Measurements from ENCODE around the gene FAM53B. TPM values are rescaled to one million over a fixed set of nuclear protein-coding genes. Genes with fewer than 3 reads are reported as not detected.

The FAM53B gene
- total RNA-seq, 1 experiment from 2014 or later: 11.2 TPM

GRCh38 chr10:124745252-124745651 is 1.1 kb upstream of the FAM53B start:
- H3K4me1 Mint-ChIP-seq (ENCODE audit: low read depth, unreplicated experiment): peaks cover 16% of the 10 kb centered on the region
- DNase-seq: no peak
- intact Hi-C loops (cut with micrococcal nuclease; ENCODE audit: unreplicated experiment): loop anchor here (10.0 kb wide), 1 partner anchor 130 kb away; no protein-coding TSS in a partner anchor
- no peak for TF ChIP-seq CTCF (IDR thresholded peaks at IDR 0.05; ENCODE audit: unreplicated experiment)
- no peaks in the 10 kb centered on the region for H3K9me3 Mint-ChIP-seq (ENCODE audit: low read depth, unreplicated experiment)
- H3K36me3 Mint-ChIP-seq (ENCODE audit: insufficient read depth, unreplicated experiment): peaks cover 15% of the 10 kb centered on the region
- BruUV-seq (replicated peaks): no TSS peak
- no peak overlapping the region for H3K27ac Mint-ChIP-seq (ENCODE audit: unreplicated experiment)
- no peak overlapping the region for H3K4me3 Mint-ChIP-seq (ENCODE audit: low read depth, unreplicated experiment)
- H3K27me3 Mint-ChIP-seq (ENCODE audit: unreplicated experiment): no peaks in the 10 kb centered on the region
- CTCF ChIA-PET: interaction anchor here (0.5 to 1.4 kb wide), 4 partner anchors 204 to 216 kb away, joined by 4 to 9 read pairs (median 6); no protein-coding TSS in a partner anchor

- TF ChIP-seq CTCF (IDR thresholded peaks at IDR 0.05; ENCODE audit: unreplicated experiment): no peak
- BruUV-seq (replicated peaks): no TSS peak
- CTCF ChIA-PET: interaction anchor here (1.0 kb wide), 1 partner anchor 25 kb away, joined by 4 read pairs; no protein-coding TSS in a partner anchor
- intact Hi-C loops (cut with micrococcal nuclease; ENCODE audit: unreplicated experiment): loop anchor here (5.0 to 10.0 kb wide), 2 partner anchors 36 to 129 kb away; no protein-coding TSS in a partner anchor
- H3K4me3 Mint-ChIP-seq (ENCODE audit: low read depth, unreplicated experiment): peak overlapping the region; percentile 96
- peak overlapping the region; percentile 89 for H3K27ac Mint-ChIP-seq (ENCODE audit: unreplicated experiment)
- H3K36me3 Mint-ChIP-seq (ENCODE audit: insufficient read depth, unreplicated experiment): peaks cover 15% of the 10 kb centered on the region
- H3K9me3 Mint-ChIP-seq (ENCODE audit: low read depth, unreplicated experiment): no peaks in the 10 kb centered on the region
- peak; percentile 12 for DNase-seq
- H3K27me3 Mint-ChIP-seq (ENCODE audit: unreplicated experiment): no peaks in the 10 kb centered on the region
- H3K4me1 Mint-ChIP-seq (ENCODE audit: low read depth, unreplicated experiment): peaks cover 21% of the 10 kb centered on the region
Measured at GRCh38 chr10:124743191-124744101, 732 bp downstream of the FAM53B start.

- intact Hi-C loops (cut with micrococcal nuclease; ENCODE audit: unreplicated experiment): loop anchor here (5.0 to 10.0 kb wide), 2 partner anchors 35 to 128 kb away; no protein-coding TSS in a partner anchor
- TF ChIP-seq CTCF (IDR thresholded peaks at IDR 0.05; ENCODE audit: unreplicated experiment): no peak
- H3K36me3 Mint-ChIP-seq (ENCODE audit: insufficient read depth, unreplicated experiment): peaks cover 15% of the 10 kb centered on the region
- H3K27me3 Mint-ChIP-seq (ENCODE audit: unreplicated experiment): no peaks in the 10 kb centered on the region
- peak overlapping the region; percentile 96 for H3K4me3 Mint-ChIP-seq (ENCODE audit: low read depth, unreplicated experiment)
- DNase-seq: peak; percentile 9
- no peaks in the 10 kb centered on the region for H3K9me3 Mint-ChIP-seq (ENCODE audit: low read depth, unreplicated experiment)
- peak overlapping the region; percentile 63 for H3K27ac Mint-ChIP-seq (ENCODE audit: unreplicated experiment)
- TSS peak; percentile 13 for BruUV-seq (replicated peaks)
- H3K4me1 Mint-ChIP-seq (ENCODE audit: low read depth, unreplicated experiment): peaks cover 21% of the 10 kb centered on the region
- CTCF ChIA-PET: interaction anchor here (1.0 to 1.3 kb wide), 2 partner anchors 24 to 35 kb away, joined by 4 read pairs; no protein-coding TSS in a partner anchor
Measured at GRCh38 chr10:124742413-124743190, 1.6 kb downstream of the FAM53B start.

DNA sequence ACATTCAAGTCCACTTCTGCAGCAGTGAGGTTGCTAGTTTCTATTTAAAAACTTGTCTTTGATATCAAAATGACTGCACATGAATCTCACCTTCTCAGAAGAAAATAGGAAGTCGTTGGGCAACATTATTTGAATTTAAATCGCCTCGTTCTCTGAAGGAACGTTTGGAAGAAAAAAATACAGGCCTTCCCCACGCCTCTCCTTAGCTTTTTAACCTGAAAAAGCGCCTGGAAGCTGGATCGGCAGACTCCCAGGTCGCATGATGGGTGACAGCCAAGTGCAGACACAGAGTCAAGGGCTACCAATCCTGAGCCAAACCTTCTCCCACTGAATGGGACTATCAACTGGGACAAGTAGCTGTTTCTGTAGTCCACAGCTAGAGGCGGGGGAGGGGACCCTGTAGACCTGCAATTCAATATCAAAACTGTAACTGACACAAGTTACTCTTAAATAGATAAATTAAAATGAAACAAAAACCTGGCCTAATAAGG is 2.2 kb downstream of the FAM53B start:
- no peak overlapping the region for H3K4me3 Mint-ChIP-seq (ENCODE audit: low read depth, unreplicated experiment)
- CTCF ChIA-PET: interaction anchor here (0.6 to 1.9 kb wide), 13 partner anchors 23 to 315 kb away, joined by 3 to 15 read pairs (median 4); partner anchors contain the start of gene EEF1AKMT2
- no TSS peak for BruUV-seq (replicated peaks)
- TF ChIP-seq CTCF (IDR thresholded peaks at IDR 0.05; ENCODE audit: unreplicated experiment): no peak
- H3K4me1 Mint-ChIP-seq (ENCODE audit: low read depth, unreplicated experiment): peaks cover 25% of the 10 kb centered on the region
- H3K36me3 Mint-ChIP-seq (ENCODE audit: insufficient read depth, unreplicated experiment): peaks cover 15% of the 10 kb centered on the region
- no peak overlapping the region for H3K27ac Mint-ChIP-seq (ENCODE audit: unreplicated experiment)
- H3K27me3 Mint-ChIP-seq (ENCODE audit: unreplicated experiment): no peaks in the 10 kb centered on the region
- intact Hi-C loops (cut with micrococcal nuclease; ENCODE audit: unreplicated experiment): loop anchor here (1.0 to 10.0 kb wide), 4 partner anchors 35 to 211 kb away; no protein-coding TSS in a partner anchor
- no peak for DNase-seq
- H3K9me3 Mint-ChIP-seq (ENCODE audit: low read depth, unreplicated experiment): no peaks in the 10 kb centered on the region

All from Calu3 (cell line).